Lung (tissue), 12 donors: Measurements from ENCODE around the gene ZNF710. TPM values are rescaled to one million over a fixed set of nuclear protein-coding genes. Genes with fewer than 3 reads are reported as not detected.

Experiments used
- ATAC-seq: fragments of 200-7000 bp; cut with Tn5 transposase; one replicate; pipeline ENCODE4 v1.9.1; 2020; ENCODE audit warnings: moderate number of reproducible peaks; ENCODE audit not compliant: insufficient read depth, low FRiP score
- DNase-seq, 3 donors: peaks; one replicate each; pipeline ENCODE4 v3.0.0-alpha.2; 2013 to 2017
- H3K27ac ChIP-seq, 2 donors: one replicate each; pipeline ENCODE4 v1.5.1; 2013; ENCODE audit warnings: mild to moderate bottlenecking in 2 of 2, moderate library complexity in 2 of 2, control low read depth in 1 of 2, inconsistent platforms in 1 of 2, low read depth in 1 of 2, low read length in 1 of 2
- H3K27me3 ChIP-seq, 3 donors: one replicate each; pipeline ENCODE4 v1.5.1; 2013; ENCODE audit warnings: low read length in 2 of 3; ENCODE audit not compliant: control insufficient read depth in 3 of 3, insufficient read depth in 3 of 3
- H3K36me3 ChIP-seq, 4 donors: one replicate each; pipeline ENCODE4 v1.5.1; 2013; ENCODE audit warnings: low read length in 4 of 4, mild to moderate bottlenecking in 1 of 4, moderate library complexity in 1 of 4; ENCODE audit not compliant: control insufficient read depth in 4 of 4, insufficient read depth in 4 of 4
- H3K4me1 ChIP-seq, 5 donors: one replicate each; pipeline ENCODE4 v1.5.1; 2013; ENCODE audit warnings: low read length in 5 of 5, mild to moderate bottlenecking in 2 of 5, moderate library complexity in 1 of 5; ENCODE audit not compliant: control insufficient read depth in 5 of 5, insufficient read depth in 5 of 5
- H3K4me3 ChIP-seq: one replicate; pipeline ENCODE4 v1.5.1; 2013; ENCODE audit warnings: mild to moderate bottlenecking, control low read depth, moderate library complexity
- H3K9ac ChIP-seq, 2 donors: one replicate each; pipeline ENCODE4 v1.5.1; 2013; ENCODE audit warnings: low read length in 2 of 2, control low read depth in 1 of 2; ENCODE audit not compliant: insufficient read depth in 1 of 2
- H3K9me3 ChIP-seq, 4 donors: one replicate each; pipeline ENCODE4 v1.5.1; 2013; ENCODE audit warnings: low read length in 3 of 4, mild to moderate bottlenecking in 1 of 4, moderate library complexity in 1 of 4; ENCODE audit not compliant: control insufficient read depth in 4 of 4, insufficient read depth in 3 of 4
- CTCF ChIP-seq: IDR thresholded peaks from 2 replicates; pipeline ENCODE4 v1.5.1; 2012; ENCODE audit warnings: mild to moderate bottlenecking; ENCODE audit errors: control extremely low read depth, extremely low read depth
- WGBS, 2 donors: extraction: QIAGEN DNeasy Blood & Tissue Kit; methylation state at CpG; one replicate each; pipeline ENCODE4 v1.1.7; 2013; 5-methylcytosine and 5-hydroxymethylcytosine counted together
- polyA plus RNA-seq, 2 donors: library from polyadenylated mRNA; stranded (reverse); fragments of 200-250 nt; gene quantifications; one replicate each; pipeline ENCODE4 v1.2.1, GENCODE V29; 2013
- total RNA-seq, 2 donors: library from RNA; depleted of rRNA in 1 of 2; stranded (reverse); fragments of >200 nt in 1 of 2; gene quantifications; one replicate each; pipeline ENCODE4 v1.2.1, GENCODE V29; 2014 to 2021
- donor health status: control.
- donor health status: control.
- donor health status: Bipolar disorder and iron deficiency.
- donor health status: healthy.
- donor health status: DM: yes; HTN: yes; CAD: no.

Gene ZNF710
- total and polyA plus RNA-seq, 4 donors, result 19.6 to 49.1 (median 38.6) TPM

GRCh38 chr15:89997079-89997478 lies 4.0 kb upstream of the ZNF710 start:
- no peak overlapping the region for H3K9ac ChIP-seq
- H3K4me3 ChIP-seq, result no peak overlapping the region
- H3K4me1 ChIP-seq, result peaks cover 0 to 10% (median 6%) of the 10 kb centered on the region in 5 donors
- DNase-seq (no peak), ATAC-seq (no peak)
- H3K36me3 ChIP-seq, result no peaks in the 10 kb centered on the region
- TF ChIP-seq CTCF, result no peak
- peaks cover 0 to 2% (median 0%) of the 10 kb centered on the region in 3 donors for H3K27me3 ChIP-seq
- no peak overlapping the region for H3K27ac ChIP-seq
- 92% methylated on average over 4 of the region's 4 CpGs for WGBS, 2 donors
- H3K9me3 ChIP-seq, result no peaks in the 10 kb centered on the region

- no peak for DNase-seq
- 61 to 74% methylated on average over 5 of the region's 5 CpGs for WGBS, 2 donors
Observed at GRCh38 chr15:89998141-89998661, 2.9 kb upstream of the ZNF710 start.

GRCh38 chr15:89998923-89999675 lies 2.0 kb upstream of the ZNF710 start:
- H3K4me1 ChIP-seq, result peaks cover 0 to 22% (median 15%) of the 10 kb centered on the region in 5 donors
- TF ChIP-seq CTCF, result no peak
- no peaks in the 10 kb centered on the region for H3K36me3 ChIP-seq
- peaks cover 0 to 2% (median 0%) of the 10 kb centered on the region in 3 donors for H3K27me3 ChIP-seq
- H3K4me3 ChIP-seq, result no peak overlapping the region
- no peak overlapping the region for H3K9ac ChIP-seq
- WGBS, 2 donors, result 53 to 62% methylated on average over 12 of the region's 12 CpGs
- H3K9me3 ChIP-seq, result no peaks in the 10 kb centered on the region
- ATAC-seq (no peak), DNase-seq (peak in 1 of 3 donors; percentile 21)
- peak overlapping the region in 1 of 2 donors; percentile 95 for H3K27ac ChIP-seq

More at GRCh38 chr15:89998141-89998661, 2.9 kb upstream of the ZNF710 start:
- no peaks in the 10 kb centered on the region for H3K9me3 ChIP-seq
- ATAC-seq, result no peak
- peaks cover 0 to 13% (median 8%) of the 10 kb centered on the region in 5 donors for H3K4me1 ChIP-seq
- H3K4me3 ChIP-seq, result no peak overlapping the region
- TF ChIP-seq CTCF, result no peak
- H3K27ac ChIP-seq, result peak overlapping the region in 1 of 2 donors; percentile 75
- H3K9ac ChIP-seq, result no peak overlapping the region
- peaks cover 0 to 2% (median 0%) of the 10 kb centered on the region in 3 donors for H3K27me3 ChIP-seq
- H3K36me3 ChIP-seq, result no peaks in the 10 kb centered on the region
